ENCODE data around the gene CD101.
"Not testable (repeated sequence)": the region's sequence is repeated elsewhere in the genome, so short reads cannot be mapped to it uniquely, and the experiment has no call there.

CD101 gene, protein sequence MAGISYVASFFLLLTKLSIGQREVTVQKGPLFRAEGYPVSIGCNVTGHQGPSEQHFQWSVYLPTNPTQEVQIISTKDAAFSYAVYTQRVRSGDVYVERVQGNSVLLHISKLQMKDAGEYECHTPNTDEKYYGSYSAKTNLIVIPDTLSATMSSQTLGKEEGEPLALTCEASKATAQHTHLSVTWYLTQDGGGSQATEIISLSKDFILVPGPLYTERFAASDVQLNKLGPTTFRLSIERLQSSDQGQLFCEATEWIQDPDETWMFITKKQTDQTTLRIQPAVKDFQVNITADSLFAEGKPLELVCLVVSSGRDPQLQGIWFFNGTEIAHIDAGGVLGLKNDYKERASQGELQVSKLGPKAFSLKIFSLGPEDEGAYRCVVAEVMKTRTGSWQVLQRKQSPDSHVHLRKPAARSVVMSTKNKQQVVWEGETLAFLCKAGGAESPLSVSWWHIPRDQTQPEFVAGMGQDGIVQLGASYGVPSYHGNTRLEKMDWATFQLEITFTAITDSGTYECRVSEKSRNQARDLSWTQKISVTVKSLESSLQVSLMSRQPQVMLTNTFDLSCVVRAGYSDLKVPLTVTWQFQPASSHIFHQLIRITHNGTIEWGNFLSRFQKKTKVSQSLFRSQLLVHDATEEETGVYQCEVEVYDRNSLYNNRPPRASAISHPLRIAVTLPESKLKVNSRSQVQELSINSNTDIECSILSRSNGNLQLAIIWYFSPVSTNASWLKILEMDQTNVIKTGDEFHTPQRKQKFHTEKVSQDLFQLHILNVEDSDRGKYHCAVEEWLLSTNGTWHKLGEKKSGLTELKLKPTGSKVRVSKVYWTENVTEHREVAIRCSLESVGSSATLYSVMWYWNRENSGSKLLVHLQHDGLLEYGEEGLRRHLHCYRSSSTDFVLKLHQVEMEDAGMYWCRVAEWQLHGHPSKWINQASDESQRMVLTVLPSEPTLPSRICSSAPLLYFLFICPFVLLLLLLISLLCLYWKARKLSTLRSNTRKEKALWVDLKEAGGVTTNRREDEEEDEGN

DNA sequence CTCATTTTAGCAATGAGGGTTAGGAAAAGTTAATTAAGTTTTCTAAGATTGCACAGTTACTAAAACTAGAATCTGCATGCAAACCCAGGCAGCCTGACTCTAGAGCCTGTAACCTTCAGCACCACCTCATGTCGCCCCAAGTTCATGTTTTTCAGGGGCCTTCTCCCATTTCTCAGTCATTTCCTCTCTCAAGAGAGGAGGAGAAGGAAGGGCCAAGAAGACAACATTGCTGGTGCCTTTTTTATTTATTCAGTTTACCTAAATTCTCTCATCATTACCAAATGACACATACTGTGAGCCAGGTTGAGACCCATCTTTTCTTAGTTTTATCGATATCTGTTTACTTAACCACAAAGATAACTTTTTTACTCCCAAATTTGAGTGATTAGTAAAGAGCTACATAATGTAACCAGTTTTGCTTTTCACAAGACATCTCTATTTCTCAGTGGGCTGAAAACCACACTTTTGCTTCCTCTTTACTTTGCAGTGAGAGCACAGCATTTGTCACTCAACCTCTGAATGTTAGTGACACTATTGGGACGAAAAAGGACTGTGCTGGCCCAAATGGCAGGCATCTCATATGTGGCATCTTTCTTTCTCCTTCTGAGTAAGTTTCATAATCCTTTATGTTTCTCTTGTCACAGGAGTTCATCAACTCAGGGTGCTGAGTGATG lies at the start of gene CD101:
CD101 (plus strand) TSS at position 507 of the 674 bp plus-strand sequence; CDS start at position 565, 58 bp downstream.
- DNase-seq: peak; percentile 49

DNA sequence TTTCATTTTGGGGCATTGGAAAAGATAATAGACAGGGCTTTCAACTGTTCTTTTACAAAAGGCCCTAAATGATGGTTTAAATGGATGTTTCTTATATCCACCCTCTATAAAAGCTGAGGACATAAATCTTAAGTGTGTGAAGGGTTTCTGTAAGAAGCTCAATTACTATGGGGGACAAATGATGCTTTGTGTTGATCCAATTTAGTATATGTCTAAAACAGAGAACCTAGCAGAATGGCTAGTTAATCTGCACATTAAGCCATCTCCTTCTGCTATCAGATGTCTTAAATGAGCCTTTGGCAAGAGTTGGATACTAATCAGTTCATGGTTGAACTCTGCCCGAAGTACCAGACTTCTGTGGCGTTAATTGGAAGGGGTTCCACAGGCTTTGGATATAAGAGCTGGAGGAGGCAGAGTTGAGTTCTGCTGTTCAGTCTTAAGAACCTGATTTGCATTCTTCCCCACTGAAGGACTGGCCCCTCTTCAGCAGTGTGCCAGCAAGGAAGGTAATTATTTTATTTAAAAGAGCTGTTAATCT lies 48.8 kb upstream of the CD101 start:
- DNase-seq: no peak

DNA sequence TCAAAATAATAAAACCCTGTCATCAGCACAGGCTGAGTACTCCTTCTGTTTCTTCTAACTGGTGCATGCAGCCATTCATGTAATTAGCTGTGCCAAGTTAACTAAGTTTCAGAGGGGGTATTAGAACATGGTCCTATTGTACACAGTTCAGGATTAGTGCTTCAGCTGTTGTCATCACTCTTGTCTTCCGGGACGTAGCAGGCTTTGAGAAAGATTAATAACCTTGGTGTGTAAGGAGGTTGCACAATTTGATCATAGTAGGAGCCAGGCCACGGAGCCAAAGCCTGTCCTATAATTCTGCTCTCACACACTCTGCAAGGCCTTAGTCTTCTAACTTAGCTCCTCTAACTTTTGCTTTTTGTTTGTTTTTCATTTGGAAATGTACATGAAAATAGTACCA lies 47.1 kb upstream of the CD101 start:
- DNase-seq: no peak

DNA sequence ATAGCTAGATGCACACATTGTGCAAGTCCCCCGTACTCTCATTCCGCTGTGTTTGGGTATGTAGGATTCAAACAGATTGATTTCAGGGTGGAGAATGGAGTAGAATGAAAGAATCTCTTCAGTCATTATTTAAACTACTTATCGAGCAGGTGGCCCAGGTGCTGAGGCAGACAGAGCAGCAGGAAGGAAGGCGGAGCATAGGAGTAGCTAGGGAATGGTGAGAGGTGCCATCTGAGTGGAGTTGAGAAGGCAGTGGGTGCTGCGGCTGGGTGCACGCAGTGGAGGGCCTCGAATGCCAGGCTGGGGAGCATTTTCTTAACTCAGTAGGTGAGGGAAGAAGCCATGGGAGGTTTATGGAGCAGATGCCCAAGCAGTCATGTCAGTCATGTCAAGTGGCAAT lies 45.2 kb upstream of the CD101 start:
- no peak for DNase-seq

DNA sequence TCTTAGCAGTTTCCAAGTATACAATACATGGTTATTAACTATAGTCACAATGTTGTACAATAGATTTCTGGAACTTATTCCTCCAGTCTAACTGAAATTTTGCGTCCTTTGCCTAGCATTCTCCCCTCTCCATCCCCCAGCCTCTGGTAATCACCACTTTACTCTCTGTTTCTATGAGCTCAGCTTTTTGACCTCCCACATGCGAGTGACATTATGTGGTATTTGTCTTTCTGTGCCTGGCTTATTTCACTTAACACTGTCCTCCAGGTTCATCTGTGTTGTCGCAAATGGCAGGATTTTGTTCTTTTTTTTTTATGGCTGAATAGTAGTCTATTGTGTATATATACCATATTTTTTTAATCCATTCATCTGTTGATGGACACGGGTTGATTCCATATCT lies 43.9 kb upstream of the CD101 start:
- no peak for DNase-seq

DNA sequence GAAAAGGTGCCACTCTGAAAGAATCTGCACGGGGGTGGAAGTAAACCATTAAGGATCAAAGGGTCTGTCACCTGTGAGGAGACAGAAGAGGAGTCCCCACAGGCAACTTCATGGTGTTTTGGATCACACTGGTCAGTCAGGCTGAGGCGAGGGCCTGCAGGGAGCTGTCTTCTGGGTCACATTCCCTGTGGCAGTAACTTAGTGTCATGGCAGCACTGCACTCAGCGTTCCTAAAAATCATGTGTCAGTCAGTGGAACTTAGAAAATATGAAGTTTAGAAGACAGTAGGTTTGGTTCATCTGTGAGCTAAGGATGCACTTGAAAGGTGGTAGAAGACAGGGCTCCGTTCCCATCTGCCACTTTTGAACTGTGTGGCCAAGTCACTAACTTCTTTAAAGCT lies 43.5 kb upstream of the CD101 start:
- DNase-seq: no peak

DNA sequence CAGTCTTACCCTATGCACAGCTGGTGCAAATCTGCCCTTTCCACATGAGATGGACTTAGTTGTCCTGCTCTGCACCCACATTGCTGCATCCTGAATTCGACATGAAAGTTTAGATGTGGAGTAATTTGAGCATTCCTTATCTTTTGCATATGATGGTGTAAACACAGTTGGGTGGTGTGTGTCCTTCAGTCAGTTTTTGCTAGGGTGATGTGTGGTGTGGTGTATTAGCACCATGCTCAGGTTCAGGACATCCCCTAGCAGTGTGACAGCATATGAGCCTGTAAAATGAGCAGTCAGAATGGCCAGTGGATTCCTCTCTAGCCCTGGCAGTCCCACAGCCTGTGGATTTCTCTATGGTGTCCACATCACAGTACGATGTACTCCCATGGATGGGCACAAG lies 42.6 kb upstream of the CD101 start:
- no peak for DNase-seq

DNA sequence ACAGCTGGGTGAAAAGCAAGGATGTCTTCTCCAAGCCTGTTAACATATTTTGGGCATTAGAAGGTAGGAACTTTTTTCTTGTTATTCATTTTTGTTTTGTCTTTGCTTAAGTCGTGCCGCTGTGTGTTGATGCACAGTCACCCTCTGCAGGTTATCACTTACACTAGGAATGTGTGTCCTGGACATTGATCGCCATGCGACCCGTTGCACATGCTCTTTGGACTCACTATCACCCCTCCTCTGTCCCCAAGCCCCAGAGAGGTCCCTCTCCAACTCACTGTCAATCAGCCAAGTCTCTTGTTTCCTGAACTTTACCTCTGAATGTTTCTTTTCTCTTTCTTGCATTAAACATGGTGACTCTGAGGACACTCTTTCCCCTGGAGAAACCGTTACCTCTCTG lies 40.0 kb upstream of the CD101 start:
- DNase-seq: no peak

DNA sequence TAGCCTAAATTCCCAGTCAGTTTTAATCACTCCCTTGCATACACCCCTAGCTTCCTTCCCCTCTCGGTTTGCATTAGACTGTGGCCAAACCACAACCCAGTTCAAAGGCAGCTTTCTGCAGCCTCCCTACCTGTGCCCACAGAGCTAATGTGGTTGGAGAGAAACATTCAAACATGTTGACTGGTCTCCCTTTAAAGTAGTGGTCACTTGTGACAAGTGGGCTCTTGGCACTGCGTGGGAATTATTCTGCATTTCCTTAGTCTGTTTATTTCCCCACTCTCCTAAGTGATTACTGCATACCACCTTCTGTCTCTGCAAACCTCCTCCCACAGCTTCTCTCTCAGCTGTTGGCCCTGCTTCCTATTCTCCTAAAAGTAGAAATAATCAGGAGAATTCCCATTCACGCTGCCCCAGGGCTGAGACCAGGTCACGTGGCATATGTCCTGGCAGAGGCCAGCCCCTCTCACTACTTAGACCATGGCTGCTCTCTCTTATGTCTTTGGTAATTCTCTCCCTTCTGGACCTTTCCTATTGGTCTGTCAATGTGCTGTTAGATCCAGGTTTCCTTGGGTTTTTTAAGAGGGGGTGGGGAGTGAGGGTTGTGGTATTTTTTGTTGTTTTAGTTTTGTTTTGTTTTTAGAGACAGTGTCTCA lies 38.4 kb upstream of the CD101 start:
- no peak for DNase-seq

DNA sequence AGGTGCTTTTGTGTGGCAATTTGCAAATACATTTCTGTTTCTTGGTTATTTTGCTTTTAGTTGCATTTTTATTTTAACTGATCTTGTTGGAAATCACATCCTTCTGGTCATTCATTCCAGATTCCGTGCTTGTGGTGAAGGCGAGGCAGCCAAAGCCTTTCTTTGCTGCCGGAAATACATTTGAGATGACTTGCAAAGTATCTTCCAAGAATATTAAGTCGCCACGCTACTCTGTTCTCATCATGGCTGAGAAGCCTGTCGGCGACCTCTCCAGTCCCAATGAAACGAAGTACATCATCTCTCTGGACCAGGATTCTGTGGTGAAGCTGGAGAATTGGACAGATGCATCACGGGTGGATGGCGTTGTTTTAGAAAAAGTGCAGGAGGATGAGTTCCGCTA lies 34.8 kb upstream of the CD101 start:
- no peak for DNase-seq

DNA sequence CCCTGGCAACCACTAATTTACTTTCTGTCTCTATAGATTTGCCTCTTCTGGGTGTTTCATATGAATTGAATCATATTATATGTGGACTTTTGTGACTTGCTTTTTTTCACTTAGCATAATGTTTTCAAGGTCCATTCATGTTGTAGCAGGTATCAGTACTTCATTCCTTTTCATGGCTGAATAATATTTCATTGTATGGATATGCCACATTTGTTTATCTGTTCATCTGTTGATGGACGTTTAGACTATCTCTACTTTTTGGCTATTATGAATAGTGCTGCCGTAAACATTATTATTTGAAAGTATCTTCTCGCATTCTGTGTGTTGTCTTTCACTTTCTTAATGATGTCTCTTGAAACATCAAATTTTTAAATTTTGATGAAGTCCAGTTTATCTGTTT lies 32.8 kb upstream of the CD101 start:
- no peak for DNase-seq

DNA sequence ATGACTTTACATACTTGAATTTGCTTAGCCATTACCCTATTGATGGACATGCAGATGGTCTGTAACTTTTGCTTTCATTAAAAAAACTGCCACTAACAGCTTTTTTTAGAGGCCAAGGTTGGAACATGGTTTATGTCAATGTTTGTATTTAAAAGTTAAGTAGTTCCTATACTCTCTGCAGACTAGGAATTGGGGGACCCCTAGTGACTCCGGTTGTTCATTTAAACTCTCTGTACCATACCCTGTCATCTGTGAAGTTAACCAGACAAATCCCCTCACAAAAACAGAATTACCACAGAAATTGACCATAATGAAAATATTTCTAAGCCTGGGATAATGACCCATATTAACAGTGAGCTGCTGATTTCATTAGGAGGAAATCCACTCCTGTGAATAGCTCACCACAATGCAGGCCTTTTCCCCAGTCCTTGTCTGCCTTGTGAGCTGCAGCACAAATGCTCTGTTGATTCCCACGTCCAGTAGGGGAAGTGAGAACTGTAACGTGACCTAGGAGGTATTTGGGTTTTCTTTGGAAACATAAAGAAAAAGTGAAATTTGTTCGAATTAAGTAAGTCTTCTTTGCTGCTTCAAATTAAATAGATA lies 30.2 kb upstream of the CD101 start:
- no peak for DNase-seq

DNA sequence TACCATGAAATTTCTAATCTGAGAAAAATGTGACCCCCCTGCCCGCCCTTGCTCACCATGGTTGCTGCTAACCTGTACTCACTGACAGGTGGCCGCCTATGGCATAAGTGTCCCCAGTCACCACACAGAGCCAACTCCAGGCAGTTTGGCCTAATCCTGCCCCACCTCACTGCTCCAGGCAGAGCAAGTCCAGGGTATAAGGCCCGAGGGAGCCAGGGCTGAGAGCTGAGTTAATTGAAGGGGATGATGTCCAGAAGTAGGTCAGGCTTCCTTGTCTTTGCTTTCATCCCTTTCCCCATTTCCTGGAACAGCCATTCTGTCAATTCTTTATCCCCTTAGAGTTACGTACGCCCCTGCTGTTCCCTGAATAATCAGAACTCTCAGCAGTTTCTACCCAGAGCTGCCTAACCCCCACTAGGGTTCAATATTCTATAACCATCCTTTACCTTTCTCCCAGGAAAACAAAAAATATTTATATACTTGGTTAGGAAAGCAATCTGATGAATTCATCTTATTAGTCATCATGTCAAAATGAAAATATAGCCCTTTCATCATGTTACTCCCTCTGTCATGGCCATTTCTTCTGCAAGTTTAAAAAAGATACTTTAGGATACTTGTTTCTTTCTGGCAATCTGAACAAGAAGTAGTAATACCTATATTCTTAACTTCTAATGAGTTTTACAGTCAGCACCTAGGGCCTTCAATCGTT lies 29.4 kb upstream of the CD101 start:
- no peak for DNase-seq

DNA sequence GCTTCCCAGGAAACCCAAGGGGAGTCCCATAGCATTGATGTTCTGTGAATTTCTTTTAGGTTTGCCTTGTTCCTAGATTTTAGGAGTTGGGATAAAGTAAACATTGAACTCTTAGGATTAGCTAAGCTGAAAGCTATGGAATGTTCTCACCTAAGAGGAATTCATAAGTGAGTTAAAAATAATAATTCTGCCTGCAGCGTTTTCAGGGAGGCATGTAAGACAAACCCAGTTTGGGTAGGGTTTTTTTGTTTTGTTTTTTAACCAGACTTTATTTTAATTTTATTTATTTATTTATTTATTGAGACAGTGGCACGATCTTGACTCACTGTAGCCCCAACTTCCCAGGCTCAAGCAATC lies 28.9 kb upstream of the CD101 start:
- DNase-seq: no peak

DNA sequence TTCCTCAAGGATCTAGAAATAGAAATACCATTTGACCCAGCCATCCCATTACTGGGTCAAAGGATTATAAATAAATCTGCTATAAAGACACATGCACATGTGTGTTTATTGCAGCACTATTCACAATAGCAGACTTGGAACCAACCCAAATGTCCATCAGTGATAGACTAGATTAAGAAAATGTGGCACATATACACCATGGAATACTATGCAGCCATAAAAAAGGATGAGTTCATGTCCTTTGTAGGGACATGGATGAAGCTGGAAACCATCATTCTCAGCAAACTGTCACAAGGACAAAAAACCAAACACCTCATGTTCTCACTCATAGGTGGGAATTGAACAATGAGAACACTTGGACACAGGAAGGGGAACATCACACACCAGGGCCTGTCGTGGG lies 21.3 kb upstream of the CD101 start:
- not testable (repeated sequence) for DNase-seq

DNA sequence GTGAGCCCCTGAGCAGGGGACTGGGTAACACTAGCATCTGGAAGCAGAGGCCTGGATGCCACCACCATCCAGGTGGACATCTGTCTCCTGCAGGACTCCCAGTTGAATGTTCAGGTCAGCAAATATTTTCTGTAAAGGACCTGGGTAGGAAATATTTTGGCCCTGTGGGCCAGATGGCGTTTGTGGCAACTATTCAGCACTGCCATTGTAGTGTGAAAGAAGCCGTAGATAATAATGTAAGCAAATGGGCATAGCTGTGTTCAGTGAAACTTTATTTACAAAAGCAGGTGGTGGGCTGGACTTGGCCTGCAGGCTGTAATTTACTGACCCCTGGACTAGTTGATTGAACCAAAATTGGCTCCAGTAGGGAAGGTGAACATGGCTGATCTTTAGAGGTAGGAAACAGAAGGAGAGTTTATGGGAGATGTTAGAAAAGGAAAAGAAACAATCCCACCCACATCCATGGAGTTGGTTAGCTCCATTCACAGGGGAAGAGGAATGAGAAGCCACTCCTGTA lies 20.0 kb upstream of the CD101 start:
- no peak for DNase-seq

DNA sequence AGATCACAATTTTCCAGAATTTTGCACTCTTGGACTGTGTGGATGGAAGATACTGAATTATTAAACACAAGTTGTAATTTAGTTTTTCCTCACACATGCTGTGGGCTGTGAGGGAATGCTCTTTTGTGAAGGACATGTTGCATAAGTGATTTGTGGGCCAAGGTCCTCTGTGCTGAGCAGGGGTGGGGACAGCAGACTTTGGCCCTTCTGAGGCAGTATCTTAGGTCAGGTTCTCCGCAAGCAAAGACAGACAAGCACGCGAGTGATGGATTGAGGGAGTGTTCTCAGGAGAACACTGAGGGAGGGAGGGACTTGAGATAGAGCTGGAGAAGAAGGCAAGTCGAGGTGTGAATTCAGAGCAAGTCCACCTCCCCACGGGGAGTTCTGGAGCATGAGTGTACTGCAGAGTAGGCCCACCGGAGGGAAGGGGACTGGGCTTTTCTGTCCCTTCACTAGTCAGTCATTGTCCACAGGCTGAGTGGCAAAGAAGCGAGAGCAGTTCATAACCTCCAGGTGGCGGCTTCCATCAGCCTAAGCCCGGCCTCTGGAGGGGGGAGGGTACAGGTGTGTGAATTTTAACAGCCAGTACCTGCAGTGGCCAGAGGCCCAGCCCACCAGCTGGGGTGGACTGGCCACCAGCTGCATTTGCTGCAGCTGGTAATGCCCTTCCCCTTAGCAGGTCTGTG lies 19.1 kb upstream of the CD101 start:
- DNase-seq: no peak

DNA sequence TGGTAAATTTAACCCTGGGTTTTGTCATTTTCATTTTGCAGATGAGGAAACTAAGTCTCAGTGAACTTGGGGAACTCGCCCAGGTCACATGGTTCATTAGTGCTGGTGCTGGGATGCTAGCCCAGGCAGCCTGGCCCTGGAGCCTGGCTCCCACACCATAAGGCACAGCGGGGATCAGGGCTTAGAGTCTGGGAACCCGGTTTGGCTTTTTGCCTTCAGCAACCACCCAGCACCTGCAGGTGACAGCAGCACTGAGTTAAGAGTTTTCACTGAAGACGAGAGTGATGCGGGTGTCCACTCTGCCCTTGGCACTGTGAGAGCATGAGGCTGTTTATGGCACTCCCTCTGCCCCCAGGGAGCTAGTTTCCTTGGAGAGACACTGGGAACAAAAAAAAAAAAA lies 18.4 kb upstream of the CD101 start:
- no peak for DNase-seq

DNA sequence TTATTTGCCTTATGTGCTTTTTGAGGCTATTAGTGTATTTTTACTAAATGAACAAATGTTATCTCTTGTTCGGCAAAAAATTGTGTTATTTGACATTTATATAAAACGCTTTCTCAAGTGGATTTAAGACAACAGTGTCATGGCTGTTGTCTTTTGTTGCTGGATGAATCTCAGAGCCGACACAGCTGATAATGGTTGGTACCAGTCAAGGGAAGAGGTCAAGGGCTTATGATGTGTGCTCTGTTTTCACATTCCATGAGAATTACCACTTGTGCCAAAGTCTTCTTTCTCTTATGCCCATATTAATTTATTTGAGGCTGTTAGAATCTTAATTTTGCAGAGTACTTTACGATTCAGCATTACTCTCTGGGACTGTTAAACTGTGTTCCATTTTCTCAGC lies 17.9 kb upstream of the CD101 start:
- no peak for DNase-seq

DNA sequence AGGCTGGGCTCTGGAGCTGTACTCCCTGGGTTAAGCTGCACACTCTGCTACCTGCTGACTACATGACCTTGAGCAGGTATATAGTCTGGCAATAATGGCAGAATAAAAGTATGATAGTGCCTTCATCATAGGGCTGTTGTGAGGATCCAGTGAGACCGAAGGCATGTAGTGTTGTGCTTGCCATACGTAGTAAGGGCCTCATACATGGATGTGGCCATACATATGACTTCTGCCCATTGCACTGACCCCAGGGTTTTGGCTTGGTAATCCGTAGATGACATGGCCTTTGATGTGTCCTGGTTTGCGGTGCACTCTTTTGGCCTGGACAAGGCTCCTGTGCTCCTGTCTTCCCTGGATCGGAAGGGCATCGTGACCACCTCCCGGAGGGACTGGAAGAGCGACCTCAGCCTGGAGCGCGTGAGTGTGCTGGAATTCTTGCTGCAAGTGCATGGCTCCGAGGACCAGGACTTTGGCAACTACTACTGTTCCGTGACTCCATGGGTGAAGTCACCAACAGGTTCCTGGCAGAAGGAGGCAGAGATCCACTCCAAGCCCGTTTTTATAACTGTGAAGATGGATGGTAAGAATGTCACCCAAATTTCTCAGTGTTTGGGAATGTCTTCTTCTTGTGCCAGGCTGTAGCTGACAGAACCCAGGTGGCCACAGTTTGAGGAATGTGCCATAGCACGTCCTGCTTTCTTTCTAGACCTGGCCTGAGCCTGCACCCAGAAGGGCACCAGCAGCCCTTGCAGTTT lies 17.0 kb upstream of the CD101 start:
- DNase-seq: no peak
